Gastroesophageal sphincter (tissue), 4 donors: ENCODE measurements around the gene CENPM. TPM values are rescaled to one million over a fixed set of nuclear protein-coding genes. Genes with fewer than 3 reads are reported as not detected.

Experiments used
- ATAC-seq: fragments of 150-250 bp; one replicate; pipeline ENCODE4 v1.9.1; 2016; ENCODE audit warnings: mild to moderate bottlenecking, moderate library complexity
- H3K27ac ChIP-seq, 4 donors: fragments of 200-600 bp; sonication (generic) in 3 of 4; 1 replicate in 3 of 4; 2 replicates in 1 of 4; pipeline ENCODE4 v1.5.1; 2016 to 2019
- H3K27me3 ChIP-seq: fragments of 200-600 bp; sonication (generic); one replicate; pipeline ENCODE4 v1.5.1; 2019
- H3K36me3 ChIP-seq, 2 donors: fragments of 200-600 bp; sonication (generic); one replicate each; pipeline ENCODE4 v1.5.1; 2019; ENCODE audit warnings: control low read depth in 1 of 2
- H3K4me1 ChIP-seq, 3 donors: fragments of 200-600 bp; sonication (generic); 1 replicate in 2 of 3; 2 replicates in 1 of 3; pipeline ENCODE4 v1.5.1; 2016 to 2019; ENCODE audit warnings: control low read depth in 2 of 3
- H3K4me3 ChIP-seq, 2 donors: fragments of 200-600 bp; sonication (generic); one replicate each; pipeline ENCODE4 v1.5.1; 2019; ENCODE audit warnings: mild to moderate bottlenecking in 1 of 2, moderate library complexity in 1 of 2
- H3K9me3 ChIP-seq, 3 donors: fragments of 200-600 bp; sonication (generic); one replicate each; pipeline ENCODE4 v1.5.1; 2017 to 2019; ENCODE audit warnings: control low read depth in 2 of 3
- CTCF ChIP-seq, 4 experiments: fragments of 200-600 bp in 2 of 4; fragments of 450-650 bp in 2 of 4; sonication (generic) in 1 of 4; IDR thresholded peaks; one replicate each; pipeline ENCODE4 v1.5.1; 2017 to 2019; ENCODE audit warnings: antibody characterized with exemption in 4 of 4, mild to moderate bottlenecking in 2 of 4, moderate library complexity in 2 of 4
- EP300 ChIP-seq: sonication (generic); formaldehyde crosslinking; IDR thresholded peaks from one replicate; pipeline ENCODE4 v1.6.1; 2017; ENCODE audit warnings: antibody characterized with exemption, mild to moderate bottlenecking
- POLR2A ChIP-seq, 2 donors: fragments of 450-650 bp; IDR thresholded peaks; one replicate each; pipeline ENCODE4 v1.6.1; 2017; ENCODE audit warnings: antibody characterized with exemption in 2 of 2, mild to moderate bottlenecking in 2 of 2, moderate library complexity in 1 of 2
- POLR2AphosphoS5 ChIP-seq: sonication (generic); formaldehyde crosslinking; IDR thresholded peaks from one replicate; pipeline ENCODE4 v1.6.1; 2017; ENCODE audit warnings: antibody characterized with exemption
- WGBS, 2 donors: methylation state at CpG; one replicate each; pipeline ENCODE4 v1.1.5; 2018; ENCODE audit warnings: low coverage in 1 of 2; 5-methylcytosine and 5-hydroxymethylcytosine counted together
- total RNA-seq, 4 donors: library from RNA; depleted of rRNA; stranded (reverse); fragments of >200 nt; gene quantifications; one replicate each; pipeline ENCODE4 v1.1.0, GENCODE V29; 2016

The CENPM gene
- total RNA-seq, 4 donors from 2014 or later = 1.9 to 3.4 TPM; not detected in 2

DNA sequence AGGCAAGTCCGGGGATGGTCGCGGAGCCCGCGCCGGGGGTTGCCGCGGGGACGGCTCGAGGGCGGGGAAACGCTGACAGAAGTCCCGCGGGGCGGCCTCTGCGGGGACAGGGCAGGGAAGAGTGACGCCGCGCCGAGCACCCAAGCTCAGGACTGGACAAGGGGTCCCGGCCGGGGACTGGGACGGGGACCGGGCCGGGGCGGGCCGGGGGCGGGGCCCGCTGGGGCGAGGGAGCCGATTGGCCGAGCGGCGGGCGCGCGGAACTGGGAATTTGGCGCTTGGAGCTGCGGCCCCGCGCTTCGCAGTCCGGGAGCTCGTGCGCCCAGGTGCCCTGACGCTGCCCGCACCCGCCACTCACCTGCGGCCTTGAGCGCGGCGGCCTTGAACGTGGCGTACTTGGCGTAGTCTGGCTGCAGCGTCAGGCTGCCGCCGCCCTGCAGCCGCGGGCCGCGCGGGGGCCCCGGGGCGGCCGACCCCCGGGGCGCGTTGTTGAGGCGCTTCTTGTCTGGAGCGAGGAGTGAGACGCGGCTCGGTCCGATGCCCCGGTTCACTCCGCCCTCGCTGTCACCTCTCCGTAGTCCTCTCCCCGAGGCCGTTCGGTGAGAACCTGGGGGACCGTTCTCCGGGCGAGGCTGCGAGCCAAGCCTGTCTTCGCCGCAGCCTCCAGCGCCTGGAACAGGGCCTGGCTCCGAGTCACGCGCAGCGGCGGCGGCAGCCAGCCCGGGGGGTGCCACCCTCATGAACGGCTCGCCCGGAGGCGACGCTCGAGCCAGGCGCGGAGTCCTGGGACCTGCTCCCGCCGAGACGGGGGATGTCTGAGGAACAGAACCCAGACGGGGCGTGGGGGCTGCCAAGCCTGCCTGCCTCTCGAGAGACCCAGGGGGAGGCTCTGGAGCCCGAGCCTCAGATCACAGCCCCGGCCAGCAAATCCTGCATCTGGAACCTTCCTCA is 36.6 kb downstream of the CENPM start:
- ATAC-seq = peak; percentile 62
- no peak overlapping the region for H3K27ac ChIP-seq

DNA sequence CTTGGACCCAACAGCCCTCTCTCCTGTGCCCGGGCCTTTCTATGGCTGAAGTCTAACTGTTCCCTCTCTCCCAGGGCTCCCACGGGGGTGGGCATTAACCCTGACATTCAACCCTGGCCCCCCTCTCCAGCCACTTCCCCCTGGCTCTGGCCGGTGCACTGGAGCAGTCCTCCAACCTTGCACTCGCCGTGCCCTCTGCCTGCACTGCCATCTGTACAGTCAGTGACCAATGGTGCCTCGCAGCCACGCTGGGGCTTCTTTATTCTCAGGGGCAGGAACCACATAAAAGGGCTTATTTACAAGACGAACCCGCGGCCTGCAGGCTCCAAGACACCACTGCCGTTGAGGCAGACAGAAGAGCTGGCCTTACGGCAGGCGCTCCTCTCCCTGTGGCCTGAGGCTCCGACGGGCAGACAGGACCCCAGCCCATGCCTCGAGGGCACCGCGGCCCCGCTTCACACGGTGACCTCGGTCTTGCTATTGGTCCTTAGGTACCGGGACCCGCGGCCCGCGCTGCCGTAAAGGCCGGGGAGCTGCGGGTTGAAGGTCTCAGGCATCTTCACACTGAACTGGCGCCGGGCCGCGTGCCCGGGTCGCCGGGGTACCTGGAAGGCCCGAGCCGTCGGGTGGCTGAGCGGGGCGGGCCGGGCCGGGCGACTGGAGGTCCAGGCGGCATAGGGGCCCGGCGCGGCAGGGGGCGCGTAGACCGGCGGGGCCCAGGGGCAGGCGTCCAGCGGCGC is 37.5 kb downstream of the CENPM start:
- H3K9me3 ChIP-seq = no peaks in the 10 kb centered on the region
- peaks cover 0 to 34% of the 10 kb centered on the region in 2 donors for H3K36me3 ChIP-seq
- no peak for TF ChIP-seq POLR2A (IDR thresholded peaks at IDR 0.05)
- no peak overlapping the region for H3K27ac ChIP-seq
- peaks cover 60% of the 10 kb centered on the region for H3K27me3 ChIP-seq
- no peak for ATAC-seq
- H3K4me3 ChIP-seq = peak overlapping the region in 1 of 2 donors; percentile 46
- H3K4me1 ChIP-seq = peaks cover 0 to 40% (median 17%) of the 10 kb centered on the region in 3 donors
- 0 to 19% methylated on average over 1 to 7 of the region's 55 CpGs for WGBS, 2 donors

More for the DNA sequence above, 36.6 kb downstream of the CENPM start:
- Histone ChIP-seq H3K27me3 (peaks cover 68% of the 10 kb centered on the region), H3K9me3 (no peaks in the 10 kb centered on the region), H3K36me3 (peaks cover 0 to 25% of the 10 kb centered on the region in 2 donors), H3K4me3 (peak overlapping the region; percentile 2 to 46), H3K4me1 (peaks cover 0 to 48% (median 24%) of the 10 kb centered on the region in 3 donors)
- TF ChIP-seq CTCF (IDR thresholded peaks at IDR 0.05) (no peak), POLR2AphosphoS5 (no peak), EP300 (no peak), POLR2A (IDR thresholded peaks at IDR 0.05) (no peak)
- WGBS, 2 donors = 7% methylated on average over 3 of the region's 112 CpGs; no CpG with 5 or more reads in 1 of the 2 donors

GRCh38 chr22:41908411-41909309 is 38.3 kb downstream of the CENPM start:
- no peak overlapping the region for H3K27ac ChIP-seq

DNA sequence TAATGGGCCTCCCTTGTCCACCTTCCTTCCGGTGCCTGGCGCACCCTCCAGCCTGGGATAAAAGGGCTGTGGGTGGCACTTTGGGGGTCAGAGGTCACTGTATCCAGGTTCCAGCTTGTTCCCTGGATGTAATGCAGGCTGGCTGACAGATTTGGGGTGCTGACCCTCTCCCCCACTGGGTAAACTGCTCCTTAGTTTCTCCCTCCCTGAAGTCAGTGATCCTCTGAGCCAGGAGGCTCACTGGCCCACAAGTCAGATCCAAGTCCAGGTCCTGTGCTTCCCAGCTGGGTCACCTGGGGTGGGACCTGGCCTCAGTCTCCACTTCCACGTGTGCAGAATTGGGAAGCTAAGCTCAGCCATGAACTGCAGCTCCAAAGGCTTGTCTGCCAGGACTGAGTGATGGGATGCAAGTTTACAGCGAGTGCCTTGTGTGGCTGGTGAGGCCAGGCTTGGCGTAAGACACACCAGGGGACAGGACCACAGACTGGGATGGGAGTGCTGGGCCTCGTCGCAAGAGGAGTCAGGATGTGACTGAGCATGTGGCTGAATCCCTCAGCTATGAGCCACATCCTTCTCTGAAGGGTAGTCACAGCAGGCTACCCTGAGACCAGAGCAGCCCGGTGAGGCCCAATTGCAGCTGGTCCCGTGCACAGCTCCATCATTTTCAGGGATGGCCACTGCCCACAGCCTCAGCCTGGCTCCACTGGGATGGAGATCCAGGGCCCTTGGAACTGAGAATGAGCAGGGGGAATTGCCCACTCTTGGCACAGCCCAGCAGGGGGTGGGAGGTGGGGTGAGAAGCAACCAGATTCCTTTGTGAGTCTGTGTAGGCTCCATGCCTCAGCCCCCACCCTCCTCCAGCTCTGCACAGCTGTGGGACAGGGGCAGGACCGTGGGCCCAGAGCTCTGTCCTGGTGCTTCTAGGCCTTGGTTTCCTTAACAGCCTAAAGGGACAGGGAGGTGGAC is 39.2 kb downstream of the CENPM start:
- WGBS, 2 donors = 90% methylated on average over 2 of the region's 10 CpGs; no CpG with 5 or more reads in 1 of the 2 donors
- ATAC-seq = no peak

More at GRCh38 chr22:41908411-41909309, 38.3 kb downstream of the CENPM start:
- peaks cover 0 to 32% (median 17%) of the 10 kb centered on the region in 3 donors for H3K4me1 ChIP-seq
- no peak for TF ChIP-seq POLR2A (IDR thresholded peaks at IDR 0.05)
- no peak for TF ChIP-seq EP300
- no peak for TF ChIP-seq POLR2AphosphoS5
- TF ChIP-seq CTCF (IDR thresholded peaks at IDR 0.05) = no peak
- WGBS, 2 donors = 80% methylated on average over 2 of the region's 14 CpGs; no CpG with 5 or more reads in 1 of the 2 donors
- ATAC-seq = no peak
- peaks cover 52% of the 10 kb centered on the region for H3K27me3 ChIP-seq
- H3K36me3 ChIP-seq = peaks cover 0 to 42% of the 10 kb centered on the region in 2 donors
- no peak overlapping the region for H3K4me3 ChIP-seq
- no peaks in the 10 kb centered on the region for H3K9me3 ChIP-seq

More for the DNA sequence above, 39.2 kb downstream of the CENPM start:
- Histone ChIP-seq H3K4me3 (no peak overlapping the region), H3K4me1 (peaks cover 0 to 31% (median 17%) of the 10 kb centered on the region in 3 donors), H3K27ac (no peak overlapping the region), H3K27me3 (peaks cover 42% of the 10 kb centered on the region), H3K9me3 (no peaks in the 10 kb centered on the region), H3K36me3 (peaks cover 0 to 51% of the 10 kb centered on the region in 2 donors)
- no peak for TF ChIP-seq EP300
- TF ChIP-seq POLR2AphosphoS5 = no peak
- no peak for TF ChIP-seq POLR2A (IDR thresholded peaks at IDR 0.05)
- no peak for TF ChIP-seq CTCF (IDR thresholded peaks at IDR 0.05)
